Activated B cell treated with CpG ODN at 0.5 μM for 24 hours (primary cell): Measurements from ENCODE around the gene SARNP. TPM values are rescaled to one million over a fixed set of nuclear protein-coding genes. Genes with fewer than 3 reads are reported as not detected.

Experiments used
- ATAC-seq: fragments of 200-7000 bp; cut with Tn5 transposase; one replicate; pipeline ENCODE4 v1.10.0; 2021; ENCODE audit warnings: low read depth, mild to moderate bottlenecking, moderate library complexity
- CTCF ChIA-PET: fragments of 350-600 bp; sonication (Branson Sonifier 250); formaldehyde crosslinking; loops from one replicate; lab custom pipeline; 2021; ENCODE audit warnings: antibody characterized with exemption; lab: Charles Lee
- POLR2A ChIA-PET: fragments of 350-600 bp; sonication (Branson Sonifier 250); formaldehyde crosslinking; loops from one replicate; lab custom pipeline; 2021; ENCODE audit warnings: antibody characterized with exemption; lab: Charles Lee
- DNase-seq: peaks from one replicate; pipeline ENCODE4 v3.0.0; 2022
- H3K27ac Mint-ChIP-seq: one replicate; pipeline ENCODE4 v1.8.0; 2020; ENCODE audit warnings: mixed read lengths
- H3K27me3 Mint-ChIP-seq: one replicate; pipeline ENCODE4 v1.8.0; 2021; ENCODE audit warnings: mixed read lengths
- H3K36me3 Mint-ChIP-seq: one replicate; pipeline ENCODE4 v1.8.0; 2021; ENCODE audit warnings: low read depth, mixed read lengths
- H3K4me1 Mint-ChIP-seq: one replicate; pipeline ENCODE4 v1.8.0; 2021; ENCODE audit warnings: mixed read lengths
- H3K4me3 Mint-ChIP-seq: one replicate; pipeline ENCODE4 v1.8.0; 2020; ENCODE audit warnings: mild to moderate bottlenecking, mixed read lengths
- H3K9me3 Mint-ChIP-seq: one replicate; pipeline ENCODE4 v1.8.0; 2020; ENCODE audit warnings: mixed read lengths
- CTCF ChIP-seq: fragments of 200-600 bp; IDR thresholded peaks from one replicate; pipeline ENCODE4 v1.8.0; 2022; ENCODE audit warnings: antibody characterized with exemption, mild to moderate bottlenecking
- intact Hi-C: fragments of 100-400 bp; cut with micrococcal nuclease; formaldehyde crosslinking; loops from one replicate; pipeline ENCODE4 v1.15.1; 2024
- total RNA-seq: library from RNA; stranded (reverse); gene quantifications from 2 replicates; pipeline ENCODE4 v1.2.3, GENCODE V29; 2022

Gene SARNP
- total RNA-seq, 1 donor from 2014 or later: 53.6 TPM

GRCh38 chr12:55830601-55831446, 13.3 kb upstream of the SARNP start:
- H3K9me3 Mint-ChIP-seq: no peaks in the 10 kb centered on the region
- H3K4me3 Mint-ChIP-seq: peak overlapping the region; percentile 97
- TF ChIP-seq CTCF: no peak
- ChIA-PET POLR2A (interaction anchor here (0.6 to 3.1 kb wide), 15 partner anchors 11 to 539 kb away, joined by 3 to 166 read pairs (median 6); partner anchors contain the start of genes CD63, COQ10A, ORMDL2 and PA2G4), CTCF (interaction anchor here (1.2 to 2.2 kb wide), 3 partner anchors 93 to 109 kb away, joined by 4 to 9 read pairs (median 4); no protein-coding TSS in a partner anchor)
- no peaks in the 10 kb centered on the region for H3K27me3 Mint-ChIP-seq
- H3K27ac Mint-ChIP-seq: peak overlapping the region; percentile 91
- intact Hi-C loops: no loop called here
- H3K4me1 Mint-ChIP-seq: peaks cover 45% of the 10 kb centered on the region
- DNase-seq (no peak), ATAC-seq (no peak)
- peaks cover 22% of the 10 kb centered on the region for H3K36me3 Mint-ChIP-seq

DNA sequence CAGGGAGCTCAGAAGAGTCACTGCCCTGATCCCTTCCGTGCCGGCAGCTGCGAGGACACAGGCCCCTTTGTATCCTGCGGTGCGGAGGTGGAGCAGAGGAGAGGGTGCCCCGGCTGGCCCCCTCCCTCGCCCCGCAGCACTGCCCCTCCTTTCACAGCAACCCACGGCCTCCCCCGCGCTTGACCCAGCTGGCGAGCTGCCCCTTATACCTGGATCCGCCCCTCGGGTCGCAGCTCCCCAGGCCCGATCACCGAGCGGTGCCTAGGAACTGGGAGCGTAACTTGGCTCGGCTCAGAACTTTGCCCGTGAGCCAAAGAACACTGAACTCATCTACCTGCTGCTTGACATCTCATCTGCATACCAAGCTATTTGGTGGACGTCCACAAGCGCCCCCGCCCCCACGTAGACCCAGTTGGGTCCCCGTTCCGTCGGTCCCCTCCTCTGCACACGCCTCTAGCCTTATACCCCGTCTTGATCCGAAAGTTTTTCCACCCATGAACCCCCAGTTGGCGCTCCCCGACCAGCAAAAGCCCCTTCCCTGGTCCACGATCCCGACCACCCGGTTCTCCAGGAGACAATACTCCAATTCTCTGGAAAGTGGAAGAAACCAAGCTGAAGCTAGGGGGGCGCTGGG, 12.6 kb upstream of the SARNP start:
- Mint-ChIP-seq H3K4me3 (peak overlapping the region; percentile 97), H3K27ac (peak overlapping the region; percentile 91), H3K36me3 (peaks cover 24% of the 10 kb centered on the region), H3K4me1 (peaks cover 51% of the 10 kb centered on the region), H3K27me3 (no peaks in the 10 kb centered on the region), H3K9me3 (no peaks in the 10 kb centered on the region)
- no peak for TF ChIP-seq CTCF
- ChIA-PET CTCF (interaction anchor here (0.9 to 2.2 kb wide), 6 partner anchors 92 to 110 kb away, joined by 3 to 9 read pairs (median 4); no protein-coding TSS in a partner anchor), POLR2A (interaction anchor here (0.5 to 3.1 kb wide), 36 partner anchors 10 to 1915 kb away, joined by 3 to 166 read pairs (median 4); partner anchors contain the start of genes BLOC1S1, CD63, COQ10A and DGKA)
- intact Hi-C loops: loop anchor here (1.0 to 5.0 kb wide), 8 partner anchors 13 to 1692 kb away; partner anchors contain the start of genes DDIT3, MBD6, PA2G4 and PYM1
- DNase-seq: peak; percentile 32
- ATAC-seq: peak; percentile 13

DNA sequence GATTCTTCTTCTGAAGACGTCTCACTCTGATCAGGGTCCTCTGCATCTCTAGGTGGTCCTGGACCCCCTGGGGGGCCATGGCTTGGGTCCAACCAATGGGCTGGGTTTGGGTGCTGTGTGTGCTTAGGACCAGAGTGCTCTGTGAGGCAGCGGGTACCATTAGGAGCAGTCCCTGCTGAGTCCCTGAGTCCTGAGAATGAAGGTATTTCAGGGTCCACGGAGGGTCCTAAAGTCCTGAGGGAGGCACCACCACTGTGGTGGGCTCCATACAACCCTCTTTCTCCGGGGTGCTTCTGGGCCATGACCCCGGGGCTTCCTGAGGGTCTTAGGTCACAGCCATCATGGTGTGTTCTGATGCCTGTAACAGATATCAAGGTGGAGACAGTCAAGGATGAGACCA, 10.8 kb upstream of the SARNP start:
- Mint-ChIP-seq H3K4me3 (peak overlapping the region; percentile 97), H3K36me3 (peaks cover 29% of the 10 kb centered on the region), H3K27ac (peak overlapping the region; percentile 91), H3K4me1 (peaks cover 57% of the 10 kb centered on the region), H3K27me3 (no peaks in the 10 kb centered on the region), H3K9me3 (no peaks in the 10 kb centered on the region)
- no peak for ATAC-seq
- CTCF ChIA-PET: interaction anchor here (2.2 kb wide), 1 partner anchor 90 kb away, joined by 9 read pairs; no protein-coding TSS in a partner anchor
- no peak for DNase-seq
- no peak for TF ChIP-seq CTCF
- intact Hi-C loops: loop anchor here (2.0 to 5.0 kb wide), 2 partner anchors 276 to 1694 kb away; partner anchors contain the start of genes DDIT3, MBD6 and PA2G4
- POLR2A ChIA-PET: interaction anchor here (0.6 to 3.1 kb wide), 8 partner anchors 11 to 288 kb away, joined by 4 to 166 read pairs (median 10); partner anchors contain the start of genes DGKA, ORMDL2, PA2G4 and RPL41

GRCh38 chr12:55827806-55828205, 10.3 kb upstream of the SARNP start:
- POLR2A ChIA-PET: interaction anchor here (0.6 to 2.7 kb wide), 5 partner anchors 10 to 155 kb away, joined by 3 to 27 read pairs (median 3); partner anchors contain the start of genes BLOC1S1, ORMDL2, RAB5B and SARNP
- no peak for TF ChIP-seq CTCF
- no peaks in the 10 kb centered on the region for H3K27me3 Mint-ChIP-seq
- peaks cover 35% of the 10 kb centered on the region for H3K36me3 Mint-ChIP-seq
- no peaks in the 10 kb centered on the region for H3K9me3 Mint-ChIP-seq
- intact Hi-C loops: loop anchor here (2.0 to 5.0 kb wide), 2 partner anchors 277 to 1694 kb away; partner anchors contain the start of genes DDIT3, MBD6 and PA2G4
- peak overlapping the region; percentile 73 for H3K4me3 Mint-ChIP-seq
- CTCF ChIA-PET: no interaction called here
- DNase-seq (no peak), ATAC-seq (no peak)
- peaks cover 57% of the 10 kb centered on the region for H3K4me1 Mint-ChIP-seq
- peak overlapping the region; percentile 91 for H3K27ac Mint-ChIP-seq
